ENCODE results near the gene NSUN7.
"Not testable (repeated sequence)": the region's sequence is repeated elsewhere in the genome, so short reads cannot be mapped to it uniquely, and the experiment has no call there.

Gene NSUN7

GRCh38 chr4:40739347-40739746 lies 10.4 kb upstream of the NSUN7 start:
- no peak for DNase-seq

GRCh38 chr4:40744218-40744617 lies 5.5 kb upstream of the NSUN7 start:
- DNase-seq, result no peak

GRCh38 chr4:40745285-40745984 lies 4.3 kb upstream of the NSUN7 start:
- DNase-seq, result no peak

- DNase-seq, result no peak
Measured at GRCh38 chr4:40747207-40747835, 2.4 kb upstream of the NSUN7 start.

GRCh38 chr4:40750461-40751258 lies 905 bp downstream of the NSUN7 start:
- DNase-seq, result no peak

GRCh38 chr4:40755616-40756015 lies 5.9 kb downstream of the NSUN7 start:
- no peak for DNase-seq

- no peak for DNase-seq
Measured at GRCh38 chr4:40763228-40763716, 13.5 kb downstream of the NSUN7 start.

- no peak for DNase-seq
Measured at GRCh38 chr4:40769266-40769665, 19.5 kb downstream of the NSUN7 start.

- no peak for DNase-seq
Measured at GRCh38 chr4:40778090-40778489, 28.3 kb downstream of the NSUN7 start.

GRCh38 chr4:40782876-40783275 lies 33.1 kb downstream of the NSUN7 start:
- no peak for DNase-seq

GRCh38 chr4:40785727-40786126 lies 36.0 kb downstream of the NSUN7 start:
- no peak for DNase-seq

GRCh38 chr4:40788331-40788730 lies 38.6 kb downstream of the NSUN7 start:
- no peak for DNase-seq

- no peak for DNase-seq
Measured at GRCh38 chr4:40789031-40789430, 39.3 kb downstream of the NSUN7 start.

- no peak for DNase-seq
Measured at GRCh38 chr4:40789771-40790170, 40.0 kb downstream of the NSUN7 start.

- DNase-seq, result no peak
Measured at GRCh38 chr4:40800064-40800463, 50.3 kb downstream of the NSUN7 start.

GRCh38 chr4:40804598-40804997 lies 54.8 kb downstream of the NSUN7 start:
- DNase-seq, result no peak

GRCh38 chr4:40808926-40809457 lies 59.2 kb downstream of the NSUN7 start:
- DNase-seq, result no peak

GRCh38 chr4:40811956-40812355 lies 62.2 kb downstream of the NSUN7 start:
- DNase-seq, result no peak

- no peak for DNase-seq
Measured at GRCh38 chr4:40812386-40812785, 62.6 kb downstream of the NSUN7 start.

- DNase-seq, result no peak
Measured at GRCh38 chr4:40812856-40813255, 63.1 kb downstream of the NSUN7 start.

- not testable (repeated sequence) for DNase-seq
Measured at GRCh38 chr4:40817157-40817556, 67.4 kb downstream of the NSUN7 start.

- no peak for DNase-seq
Measured at GRCh38 chr4:40820101-40820500, 70.3 kb downstream of the NSUN7 start.

GRCh38 chr4:40822420-40823166 lies 72.8 kb downstream of the NSUN7 start:
- no peak for DNase-seq
